Panc1 (cell line): ENCODE data around the gene B9D1. TPM values are rescaled to one million over a fixed set of nuclear protein-coding genes. Genes with fewer than 3 reads are reported as not detected.

Experiments used
- ATAC-seq: fragments of 200-7000 bp; cut with Tn5 transposase; 2 replicates; pipeline ENCODE4 v1.9.1; 2020; ENCODE audit warnings: mild to moderate bottlenecking, moderate library complexity
- BruUV-seq: library from RNA; stranded (reverse); fragments of 400-500 nt; replicated peaks from 2 replicates; lab custom pipeline; 2021; lab: Mats Ljungman, UMichigan
- CTCF ChIA-PET: fragments of 300-600 bp; sonication (Branson Sonifier 250); formaldehyde crosslinking; loops from one replicate; lab custom pipeline; 2022; ENCODE audit warnings: antibody characterized with exemption; lab: Charles Lee
- POLR2A ChIA-PET: fragments of 300-600 bp; sonication (Branson Sonifier 250); formaldehyde crosslinking; loops from one replicate; lab custom pipeline; 2022; ENCODE audit warnings: antibody characterized with exemption; lab: Charles Lee
- DNase-seq: peaks from one replicate; pipeline ENCODE4 v3.0.0-alpha.2; 2010; ENCODE audit warnings: low read depth, low spot score
- H3K27ac ChIP-seq: 2 replicates; pipeline ENCODE4 v1.5.1; 2011; ENCODE audit warnings: mild to moderate bottlenecking, low read length, inconsistent platforms
- H3K27me3 ChIP-seq: fragments of 200-500 bp; sonication (Bioruptor generic); 2 replicates; pipeline ENCODE4 v1.6.0; 2014; ENCODE audit warnings: low read length, inconsistent platforms; ENCODE audit not compliant: control insufficient read depth, insufficient read depth
- H3K36me3 ChIP-seq: fragments of 200-500 bp; sonication (Bioruptor generic); 2 replicates; pipeline ENCODE4 v1.5.1; 2014; ENCODE audit warnings: inconsistent platforms, mild to moderate bottlenecking, low read length, moderate library complexity; ENCODE audit not compliant: control insufficient read depth, insufficient read depth
- H3K4me1 ChIP-seq: 2 replicates; pipeline ENCODE4 v1.5.1; 2011; ENCODE audit warnings: inconsistent platforms, mild to moderate bottlenecking, low read length, moderate library complexity; ENCODE audit not compliant: control insufficient read depth, insufficient read depth
- H3K4me3 ChIP-seq, 2 experiments: 2 replicates each; pipeline ENCODE4 v1.5.1; 2011 to 2012; ENCODE audit warnings: low read depth in 2 of 2, low read length in 2 of 2, mild to moderate bottlenecking in 2 of 2, inconsistent platforms in 1 of 2, moderate library complexity in 1 of 2
- H3K9me3 ChIP-seq: fragments of 200-500 bp; sonication (Bioruptor generic); 2 replicates; pipeline ENCODE4 v1.5.1; 2014; ENCODE audit warnings: low read depth, mild to moderate bottlenecking, inconsistent platforms, low read length, moderate library complexity; ENCODE audit not compliant: control insufficient read depth, insufficient read depth
- POLR2AphosphoS5 ChIP-seq: IDR thresholded peaks from 2 replicates; pipeline ENCODE4 v1.6.1; 2012; ENCODE audit warnings: mild to moderate bottlenecking, low read depth, low read length, moderate library complexity
- SIN3A ChIP-seq: IDR thresholded peaks from 2 replicates; pipeline ENCODE4 v1.6.1; 2012; ENCODE audit warnings: low read depth, mild to moderate bottlenecking, low read length, moderate library complexity, borderline replicate concordance; ENCODE audit not compliant: insufficient read depth
- TCF7L2 ChIP-seq: IDR thresholded peaks from 2 replicates; pipeline ENCODE4 v1.6.1; 2011; ENCODE audit warnings: mild to moderate bottlenecking, low read depth, low read length, inconsistent platforms
- in situ Hi-C: cut with HindIII; loops from 2 replicates; pipeline ENCODE4 v1.10.0; 2016; ENCODE audit warnings: low sequenced_read_pairs, low pct_unique_long_range_greater_than_20kb
- intact Hi-C: fragments of 100-400 bp; cut with micrococcal nuclease; formaldehyde crosslinking; loops from one replicate; pipeline ENCODE4 v1.10.0; 2022; ENCODE audit not compliant: unreplicated experiment
- total RNA-seq: library from RNA; stranded (reverse); gene quantifications from one replicate; pipeline ENCODE4 v1.2.1, GENCODE V29; 2021; ENCODE audit not compliant: unreplicated experiment
- TF ChIP-seq, protein P1 (sequence below): fragments of 450-650 bp; IDR thresholded peaks from 2 replicates; pipeline ENCODE4 v1.5.1; 2017; ENCODE audit warnings: mild to moderate bottlenecking
- TF ChIP-seq, protein P2 (sequence below), 2 experiments: IDR thresholded peaks; 2 replicates each; pipeline ENCODE4 v1.6.1; 2011 to 2012; ENCODE audit warnings: low read depth in 2 of 2, control low read depth in 1 of 2, low read length in 1 of 2, mild to moderate bottlenecking in 1 of 2, moderate library complexity in 1 of 2; ENCODE audit not compliant: insufficient read depth in 1 of 2

The B9D1 gene
- total RNA-seq, 1 experiment from 2014 or later, result 19.1 TPM

DNA sequence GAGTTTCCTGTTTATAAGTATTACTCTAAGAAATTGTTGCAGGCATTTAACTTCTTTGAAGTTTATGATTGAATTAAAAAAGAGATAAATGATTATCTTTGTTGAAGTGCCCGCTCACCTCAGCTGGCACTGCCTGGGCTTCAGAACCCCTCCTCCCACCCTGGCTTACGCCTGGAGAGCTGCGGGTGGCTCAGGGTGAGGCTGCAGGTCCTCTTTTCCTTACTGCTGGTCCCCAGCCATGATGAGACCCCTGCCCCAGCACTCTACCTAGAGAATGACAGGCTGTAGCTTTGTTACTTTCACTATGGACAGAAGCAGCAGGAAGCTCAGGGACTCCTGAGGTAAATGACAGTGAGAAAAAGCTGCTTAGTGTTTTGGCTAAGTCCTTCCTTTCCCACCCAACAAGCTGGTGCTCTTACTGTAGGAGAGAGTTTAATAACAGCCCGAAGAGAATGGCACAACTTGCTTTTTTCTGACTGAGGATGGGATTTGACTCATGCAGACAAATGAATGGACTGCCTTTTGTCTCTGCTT lies 63.2 kb downstream of the B9D1 start:
- POLR2A ChIA-PET, result no interaction called here
- Histone ChIP-seq H3K4me1 (no peaks in the 10 kb centered on the region; the same call in 1 of the 2 replicates), H3K4me3 (no peak overlapping the region), H3K36me3 (no peaks in the 10 kb centered on the region), H3K27ac (no peak overlapping the region), H3K27me3 (no peaks in the 10 kb centered on the region), H3K9me3 (no peaks in the 10 kb centered on the region)
- BruUV-seq, result no TSS peak
- CTCF ChIA-PET, result no interaction called here
- no peak for DNase-seq
- TF ChIP-seq, protein P1, sequence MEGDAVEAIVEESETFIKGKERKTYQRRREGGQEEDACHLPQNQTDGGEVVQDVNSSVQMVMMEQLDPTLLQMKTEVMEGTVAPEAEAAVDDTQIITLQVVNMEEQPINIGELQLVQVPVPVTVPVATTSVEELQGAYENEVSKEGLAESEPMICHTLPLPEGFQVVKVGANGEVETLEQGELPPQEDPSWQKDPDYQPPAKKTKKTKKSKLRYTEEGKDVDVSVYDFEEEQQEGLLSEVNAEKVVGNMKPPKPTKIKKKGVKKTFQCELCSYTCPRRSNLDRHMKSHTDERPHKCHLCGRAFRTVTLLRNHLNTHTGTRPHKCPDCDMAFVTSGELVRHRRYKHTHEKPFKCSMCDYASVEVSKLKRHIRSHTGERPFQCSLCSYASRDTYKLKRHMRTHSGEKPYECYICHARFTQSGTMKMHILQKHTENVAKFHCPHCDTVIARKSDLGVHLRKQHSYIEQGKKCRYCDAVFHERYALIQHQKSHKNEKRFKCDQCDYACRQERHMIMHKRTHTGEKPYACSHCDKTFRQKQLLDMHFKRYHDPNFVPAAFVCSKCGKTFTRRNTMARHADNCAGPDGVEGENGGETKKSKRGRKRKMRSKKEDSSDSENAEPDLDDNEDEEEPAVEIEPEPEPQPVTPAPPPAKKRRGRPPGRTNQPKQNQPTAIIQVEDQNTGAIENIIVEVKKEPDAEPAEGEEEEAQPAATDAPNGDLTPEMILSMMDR, result no peak
- TF ChIP-seq SIN3A (no peak), TCF7L2 (no peak), POLR2AphosphoS5 (no peak)
- TF ChIP-seq, protein P2, sequence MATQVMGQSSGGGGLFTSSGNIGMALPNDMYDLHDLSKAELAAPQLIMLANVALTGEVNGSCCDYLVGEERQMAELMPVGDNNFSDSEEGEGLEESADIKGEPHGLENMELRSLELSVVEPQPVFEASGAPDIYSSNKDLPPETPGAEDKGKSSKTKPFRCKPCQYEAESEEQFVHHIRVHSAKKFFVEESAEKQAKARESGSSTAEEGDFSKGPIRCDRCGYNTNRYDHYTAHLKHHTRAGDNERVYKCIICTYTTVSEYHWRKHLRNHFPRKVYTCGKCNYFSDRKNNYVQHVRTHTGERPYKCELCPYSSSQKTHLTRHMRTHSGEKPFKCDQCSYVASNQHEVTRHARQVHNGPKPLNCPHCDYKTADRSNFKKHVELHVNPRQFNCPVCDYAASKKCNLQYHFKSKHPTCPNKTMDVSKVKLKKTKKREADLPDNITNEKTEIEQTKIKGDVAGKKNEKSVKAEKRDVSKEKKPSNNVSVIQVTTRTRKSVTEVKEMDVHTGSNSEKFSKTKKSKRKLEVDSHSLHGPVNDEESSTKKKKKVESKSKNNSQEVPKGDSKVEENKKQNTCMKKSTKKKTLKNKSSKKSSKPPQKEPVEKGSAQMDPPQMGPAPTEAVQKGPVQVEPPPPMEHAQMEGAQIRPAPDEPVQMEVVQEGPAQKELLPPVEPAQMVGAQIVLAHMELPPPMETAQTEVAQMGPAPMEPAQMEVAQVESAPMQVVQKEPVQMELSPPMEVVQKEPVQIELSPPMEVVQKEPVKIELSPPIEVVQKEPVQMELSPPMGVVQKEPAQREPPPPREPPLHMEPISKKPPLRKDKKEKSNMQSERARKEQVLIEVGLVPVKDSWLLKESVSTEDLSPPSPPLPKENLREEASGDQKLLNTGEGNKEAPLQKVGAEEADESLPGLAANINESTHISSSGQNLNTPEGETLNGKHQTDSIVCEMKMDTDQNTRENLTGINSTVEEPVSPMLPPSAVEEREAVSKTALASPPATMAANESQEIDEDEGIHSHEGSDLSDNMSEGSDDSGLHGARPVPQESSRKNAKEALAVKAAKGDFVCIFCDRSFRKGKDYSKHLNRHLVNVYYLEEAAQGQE (IDR thresholded peaks at IDR 0.05; ENCODE audit: insufficient read depth in 1 of 2, low read depth in 2 of 2, low read length in 1 of 2), result no peak
- ATAC-seq, result no peak
- in situ Hi-C loops, result no loop called here
- intact Hi-C loops, result no loop called here

DNA sequence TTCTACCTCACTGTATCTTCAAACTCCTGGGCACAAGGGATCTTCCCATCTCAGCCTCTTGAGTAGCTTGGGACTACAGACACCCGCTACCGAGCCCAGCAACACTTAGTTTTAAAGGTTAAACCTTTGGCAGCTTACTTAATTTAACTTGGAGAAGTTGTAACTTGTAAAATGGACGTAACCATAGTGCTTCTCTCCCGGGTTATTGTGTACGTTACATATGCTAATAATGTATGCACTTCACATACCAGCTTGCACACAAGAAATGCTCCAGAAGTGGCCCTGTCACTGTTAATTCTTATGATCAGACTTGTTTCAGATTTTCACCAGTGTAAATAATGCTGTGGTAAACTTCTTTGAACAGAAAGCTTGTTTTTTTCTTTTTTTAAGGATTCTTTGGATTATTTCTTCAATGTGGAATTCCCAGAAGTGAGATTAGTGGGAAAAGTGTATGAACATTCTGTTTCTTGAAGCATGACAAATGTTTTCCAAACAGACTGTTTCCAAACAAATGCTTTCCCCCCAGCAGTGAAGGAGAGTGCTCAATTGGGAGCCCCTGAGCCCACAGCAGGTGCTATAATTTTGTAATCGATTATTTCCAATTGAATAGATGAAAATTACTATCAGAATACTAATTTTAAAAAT lies 63.8 kb downstream of the B9D1 start:
- no peak overlapping the region for H3K4me3 ChIP-seq
- intact Hi-C loops, result no loop called here
- ATAC-seq (no peak), DNase-seq (no peak)
- no peaks in the 10 kb centered on the region; the same call in 1 of the 2 replicates for H3K4me1 ChIP-seq
- no peaks in the 10 kb centered on the region for H3K36me3 ChIP-seq
- no peaks in the 10 kb centered on the region for H3K9me3 ChIP-seq
- in situ Hi-C loops, result no loop called here
- no peaks in the 10 kb centered on the region for H3K27me3 ChIP-seq
- ChIA-PET CTCF (no interaction called here), POLR2A (no interaction called here)
- no TSS peak for BruUV-seq
- no peak overlapping the region for H3K27ac ChIP-seq
- TF ChIP-seq, protein P2 (IDR thresholded peaks at IDR 0.05; ENCODE audit: insufficient read depth in 1 of 2, low read depth in 2 of 2, low read length in 1 of 2), result no peak
- TF ChIP-seq TCF7L2 (no peak), POLR2AphosphoS5 (no peak), SIN3A (no peak)
- TF ChIP-seq, protein P1, result no peak
